COR-L47 (cell line): ENCODE data around the gene DHRS7B.
"Not testable (repeated sequence)": the region's sequence is repeated elsewhere in the genome, so short reads cannot be mapped to it uniquely, and the experiment has no call there.

Experiments
- DNase-seq: peaks from one replicate; lab custom pipeline; 2025; lab: John Stamatoyannopoulos, UW

DHRS7B gene

GRCh38 chr17:21177401-21177800 is 50.6 kb downstream of the DHRS7B start:
- no peak for DNase-seq

- no peak for DNase-seq
These were observed 51.3 kb downstream of the DHRS7B start for GRCh38 chr17:21177854-21178600.

GRCh38 chr17:21183468-21183867 is 56.7 kb downstream of the DHRS7B start:
- DNase-seq: no peak

- no peak for DNase-seq
These were observed 57.8 kb downstream of the DHRS7B start for GRCh38 chr17:21184570-21184969.

- DNase-seq: no peak
These were observed 58.3 kb downstream of the DHRS7B start for GRCh38 chr17:21185061-21185460.

GRCh38 chr17:21186399-21187187 is 59.8 kb downstream of the DHRS7B start:
- DNase-seq: no peak

DNA sequence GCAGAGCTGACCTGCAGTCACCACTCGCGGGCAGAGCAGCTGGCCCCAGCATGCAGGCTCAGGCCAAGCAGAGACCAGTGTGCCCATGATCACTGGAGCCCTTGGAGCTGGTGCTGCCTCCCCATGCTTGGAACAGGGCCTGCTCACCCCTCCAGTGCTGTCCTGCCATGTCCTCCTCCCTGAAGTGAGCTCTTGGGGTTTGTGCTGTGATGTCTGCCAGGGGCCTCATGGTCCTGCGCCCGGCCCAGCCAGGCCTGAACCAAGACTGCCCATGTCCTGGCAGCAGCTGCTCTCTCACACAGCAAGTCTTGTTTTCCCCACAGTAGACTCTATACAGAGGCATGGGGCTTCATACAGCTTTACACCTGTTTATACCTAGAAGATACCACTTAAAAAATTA is 62.6 kb downstream of the DHRS7B start:
- DNase-seq: no peak

GRCh38 chr17:21190078-21190477 is 63.3 kb downstream of the DHRS7B start:
- no peak for DNase-seq

- DNase-seq: no peak
These were observed 64.9 kb downstream of the DHRS7B start for GRCh38 chr17:21191698-21192097.

DNA sequence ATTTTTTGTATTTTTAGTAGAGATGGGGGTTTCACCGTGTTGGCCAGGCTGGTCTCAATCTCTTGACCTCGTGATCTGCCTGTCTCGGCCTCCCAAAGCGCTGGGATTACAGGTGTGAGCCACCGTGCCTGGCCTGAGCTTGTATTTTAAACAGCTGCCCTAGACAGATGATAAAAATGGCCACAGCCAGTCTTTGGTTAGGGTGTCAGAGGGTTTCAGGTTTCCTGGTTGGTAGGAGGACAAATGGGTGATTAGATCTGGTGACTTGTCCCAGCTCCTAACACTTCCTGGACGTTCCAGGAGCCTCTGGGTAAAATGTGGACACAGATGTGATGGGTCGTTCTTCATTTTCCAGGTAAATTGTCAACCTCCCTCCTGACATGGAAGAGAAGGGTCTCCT is 65.7 kb downstream of the DHRS7B start:
- not testable (repeated sequence) for DNase-seq

DNA sequence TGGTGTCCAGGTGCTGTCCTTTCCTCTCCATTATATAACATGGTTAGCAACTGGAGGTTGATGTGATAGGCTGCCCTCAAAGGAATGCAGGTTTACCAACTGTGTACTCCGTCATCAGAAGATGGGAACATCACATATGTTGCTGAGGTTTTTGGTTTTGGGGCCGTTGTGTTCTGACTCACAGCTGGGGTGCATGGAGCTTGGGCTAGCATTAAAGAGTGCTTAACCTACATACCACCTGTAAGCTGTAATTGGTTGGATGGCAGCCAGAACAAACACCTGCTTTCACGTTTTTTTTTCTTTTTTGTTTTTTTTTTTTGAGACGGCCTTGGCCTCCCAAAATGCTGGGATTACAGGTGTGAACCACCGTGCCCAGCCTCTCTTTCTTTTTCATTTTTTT is 66.3 kb downstream of the DHRS7B start:
- DNase-seq: no peak

GRCh38 chr17:21194226-21194625 is 67.5 kb downstream of the DHRS7B start:
- DNase-seq: no peak

DNA sequence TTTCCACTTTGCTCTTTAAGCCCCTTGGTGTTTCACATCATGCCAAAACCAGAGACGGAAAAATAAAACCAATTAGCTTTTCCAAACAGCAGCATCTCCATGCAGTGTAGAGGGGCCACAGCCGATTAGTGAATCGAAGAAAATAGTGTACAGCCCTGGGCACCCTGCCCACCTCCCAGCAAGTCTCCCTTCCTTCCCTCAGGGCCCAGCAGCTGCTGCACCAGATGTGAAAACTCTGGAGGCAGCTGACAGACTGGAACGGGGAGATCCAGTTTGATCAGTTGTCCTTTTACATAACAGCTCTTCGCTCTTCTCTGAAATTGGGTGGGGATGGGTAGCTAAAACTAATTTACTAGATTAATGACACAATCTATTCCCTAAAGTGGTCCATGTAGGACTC is 67.9 kb downstream of the DHRS7B start:
- DNase-seq: no peak

- DNase-seq: no peak
These were observed 69.4 kb downstream of the DHRS7B start for GRCh38 chr17:21196126-21196525.

- DNase-seq: no peak
These were observed 71.6 kb downstream of the DHRS7B start for GRCh38 chr17:21198411-21198810.

DNA sequence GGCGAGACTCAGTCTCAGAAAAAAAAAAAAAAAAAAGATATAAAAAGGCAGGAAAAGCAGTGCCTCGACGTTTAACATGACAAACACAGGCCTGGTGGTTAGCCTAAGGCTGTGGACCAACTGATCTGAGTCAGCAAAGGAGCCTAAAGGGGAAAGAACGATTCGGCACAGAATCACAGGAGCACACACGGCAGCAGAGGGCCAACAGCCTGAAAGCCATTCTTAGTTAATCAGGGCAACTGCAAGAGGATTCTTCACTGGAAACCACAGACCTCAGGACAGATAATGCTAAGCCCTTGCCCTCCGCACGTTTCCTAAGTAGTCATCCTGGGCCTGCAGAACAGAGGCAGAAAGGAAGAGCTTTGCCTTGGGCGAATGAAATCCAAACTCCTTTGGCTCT is 72.5 kb downstream of the DHRS7B start:
- DNase-seq: no peak

DNA sequence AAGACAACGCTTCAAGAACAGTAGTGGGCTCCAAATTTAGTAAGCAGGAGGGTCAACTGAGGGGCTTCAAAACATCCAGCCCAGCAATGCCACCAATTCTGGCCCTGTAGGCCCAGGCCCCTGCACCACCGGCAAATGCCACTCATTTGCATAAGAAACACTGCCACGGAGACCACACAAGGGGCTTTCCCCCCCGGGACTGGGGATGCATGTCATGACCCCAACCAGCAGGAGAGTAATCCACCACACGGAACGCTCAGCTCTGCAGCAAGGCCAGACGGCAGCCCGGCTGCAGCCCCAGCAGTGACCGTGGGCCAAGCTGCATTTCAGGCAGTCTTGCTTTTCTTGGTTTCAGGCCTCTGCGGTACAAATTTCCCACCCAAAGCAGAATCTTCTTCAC is 73.1 kb downstream of the DHRS7B start:
- no peak for DNase-seq

DNA sequence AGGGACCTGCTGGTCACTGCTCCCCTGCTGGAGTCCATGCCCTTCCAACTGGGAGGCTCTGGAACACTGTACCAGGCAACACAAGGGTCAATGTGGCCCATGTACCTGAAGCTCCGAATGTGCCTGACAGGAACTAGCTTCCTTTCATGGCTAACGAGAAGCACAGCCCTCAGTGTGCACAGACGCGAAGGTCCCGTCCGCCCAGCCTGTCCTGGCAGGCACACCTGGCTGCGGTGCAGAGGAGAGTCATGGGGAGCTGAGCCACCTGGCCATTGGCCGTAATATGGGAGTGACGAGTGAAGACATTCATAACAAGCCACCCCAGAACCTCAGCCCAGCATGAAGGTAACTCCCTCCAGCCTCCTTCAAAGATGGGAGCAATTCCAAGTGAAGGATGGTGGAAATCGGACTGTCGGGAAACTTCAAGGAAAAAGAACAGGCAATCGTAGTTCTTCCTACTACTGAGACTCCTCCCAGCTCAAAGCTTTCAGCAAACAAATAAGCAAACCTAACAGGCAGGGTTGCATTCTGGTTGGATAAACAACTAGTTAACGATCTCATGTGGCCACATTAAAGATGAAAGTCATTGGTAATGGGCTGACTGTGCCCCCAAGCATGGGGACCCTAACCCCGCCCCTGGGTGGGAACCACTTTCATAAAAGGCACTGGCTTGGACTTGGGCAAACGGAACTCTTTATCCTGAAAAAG is 74.0 kb downstream of the DHRS7B start:
- DNase-seq: no peak

DNA sequence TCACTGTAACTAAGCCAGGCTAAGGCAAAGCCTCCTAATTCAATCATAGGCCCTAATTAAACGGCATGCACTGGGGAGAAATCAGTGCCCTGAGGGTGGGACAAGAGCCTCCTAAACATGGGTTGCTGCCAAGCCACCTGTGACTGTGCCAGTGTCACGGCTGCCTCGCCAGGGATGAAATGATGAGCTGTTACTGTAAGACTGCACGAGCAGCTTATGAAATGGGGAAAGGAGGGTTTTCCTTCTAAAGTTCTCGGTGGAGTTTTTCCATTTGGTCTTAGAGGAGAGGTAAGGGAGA is 74.5 kb downstream of the DHRS7B start:
- no peak for DNase-seq

GRCh38 chr17:21201874-21202273 is 75.1 kb downstream of the DHRS7B start:
- DNase-seq: no peak

DNA sequence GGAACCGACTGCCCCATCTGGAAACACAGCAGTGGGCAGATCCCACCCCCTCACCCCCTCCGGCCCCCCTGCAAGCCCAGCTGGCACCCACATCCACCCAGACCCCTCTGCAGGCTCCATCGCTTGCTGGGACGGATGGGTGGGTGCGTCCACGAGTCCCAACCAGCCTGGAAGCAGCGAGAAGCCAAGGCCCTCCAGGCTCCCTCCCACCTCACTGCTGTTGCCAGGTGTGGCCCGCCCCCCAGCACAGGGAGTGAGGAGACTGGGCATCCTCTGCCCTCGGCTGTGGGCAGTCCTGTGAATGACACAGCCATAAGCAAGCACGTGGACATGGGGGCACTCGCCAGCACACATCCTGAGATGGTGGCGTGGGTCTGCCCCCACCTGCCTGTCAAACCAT is 75.7 kb downstream of the DHRS7B start:
- no peak for DNase-seq

DNA sequence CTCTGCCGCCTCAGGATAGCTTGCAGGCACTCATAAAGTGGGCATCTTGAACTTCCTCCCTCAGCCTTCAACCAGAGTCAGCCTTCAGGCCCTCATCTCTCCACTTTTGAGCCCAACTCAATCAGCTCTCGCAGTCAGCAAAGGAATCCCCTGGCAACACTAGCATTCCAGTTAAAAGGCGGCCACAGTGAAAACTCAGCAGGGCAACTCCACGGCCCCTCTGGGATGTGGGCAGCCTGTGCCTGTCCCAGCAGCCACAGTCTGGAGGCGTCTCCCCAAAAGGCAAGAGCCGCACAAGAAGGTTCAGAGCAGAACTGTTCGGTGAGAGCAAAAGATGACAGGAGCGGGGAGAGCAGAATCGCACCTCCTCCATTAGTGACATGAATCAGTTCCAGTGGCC is 78.2 kb downstream of the DHRS7B start:
- DNase-seq: no peak

DNA sequence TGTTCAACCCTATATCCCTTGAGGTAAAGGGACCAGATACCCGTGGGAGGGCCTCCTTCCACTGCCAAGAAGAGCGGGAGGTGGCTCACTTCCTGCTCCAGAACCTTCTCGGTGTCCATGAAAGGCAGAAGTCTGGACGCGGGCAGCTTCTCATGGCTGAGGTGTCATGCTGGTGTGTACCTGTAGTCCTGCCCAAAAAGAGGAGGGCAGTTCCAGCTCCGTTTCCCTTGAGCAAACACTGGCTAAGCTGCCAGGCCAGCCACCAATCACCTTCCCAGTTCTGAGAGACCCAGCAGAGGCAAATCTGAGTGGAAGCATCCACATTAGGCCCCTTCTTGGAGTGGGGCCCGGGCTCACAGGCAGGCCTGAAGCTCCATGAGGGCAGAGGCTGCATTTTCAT is 81.6 kb downstream of the DHRS7B start:
- DNase-seq: no peak
